Endothelial cell of umbilical vein (primary cell): ENCODE results near the gene SGSM2. TPM values are rescaled to one million over a fixed set of nuclear protein-coding genes. Genes with fewer than 3 reads are reported as not detected.

ENCODE experiments used
- BruUV-seq: library from RNA; stranded (reverse); fragments of 400-500 nt; replicated peaks from 2 replicates; lab custom pipeline; 2021; lab: Mats Ljungman, UMichigan
- CTCF ChIA-PET: fragments of 300-600, 350-600 bp; sonication (Branson Sonifier 250); formaldehyde crosslinking; loops from one replicate; lab custom pipeline; 2021; ENCODE audit warnings: antibody characterized with exemption, inconsistent platforms; lab: Charles Lee
- POLR2A ChIA-PET: fragments of 300-600, 350-600 bp; sonication (Branson Sonifier 250); formaldehyde crosslinking; loops from one replicate; lab custom pipeline; 2021; ENCODE audit warnings: antibody characterized with exemption, inconsistent platforms; lab: Charles Lee
- DNase-seq: peaks from one replicate; pipeline ENCODE4 v3.0.0-alpha.2; 2011; ENCODE audit warnings: low read depth, low spot score
- FAIRE-seq: peaks from 2 replicates; lab custom pipeline; 2011; peaks lifted over from hg19 to GRCh38; lab: Jason Lieb, UNC
- H2AFZ ChIP-seq: 2 replicates; pipeline ENCODE4 v1.6.0; 2012; ENCODE audit warnings: low read depth, low read length, control low read depth, inconsistent platforms
- H3K27ac ChIP-seq: 2 replicates; pipeline ENCODE4 v1.5.1; 2011; ENCODE audit warnings: low read depth, mild to moderate bottlenecking, control low read depth, low read length, moderate library complexity; ENCODE audit not compliant: insufficient read depth
- H3K27me3 ChIP-seq, 2 experiments: 2 replicates each; pipeline versions ENCODE4 v1.6.0 to v1.6.1; 2011; ENCODE audit warnings: low read length in 2 of 2, mixed read lengths in 1 of 2; ENCODE audit not compliant: control insufficient read depth in 2 of 2, insufficient read depth in 2 of 2
- H3K36me3 ChIP-seq, 2 experiments: 2 replicates in 1 of 2; 3 replicates in 1 of 2; pipeline ENCODE4 v1.5.1; 2011; ENCODE audit warnings: low read length in 2 of 2, mild to moderate bottlenecking in 1 of 2, moderate library complexity in 1 of 2; ENCODE audit not compliant: control insufficient read depth in 2 of 2, insufficient read depth in 2 of 2; ENCODE audit errors: extremely low read depth in 1 of 2
- H3K4me1 ChIP-seq: 3 replicates; pipeline ENCODE4 v1.5.1; 2011; ENCODE audit warnings: mild to moderate bottlenecking, low read length; ENCODE audit not compliant: control insufficient read depth, insufficient read depth; ENCODE audit errors: extremely low read depth
- H3K4me2 ChIP-seq: 2 replicates; pipeline ENCODE4 v1.6.1; 2011; ENCODE audit warnings: low read length, control low read depth, mixed read lengths; ENCODE audit not compliant: insufficient read depth
- H3K4me3 ChIP-seq, 3 experiments: fragments of 200-600 bp in 1 of 3; sonication (generic), shearing (Covaris generic) in 1 of 3; replicated peaks in 1 of 3; 2 replicates each; pipeline ENCODE4 v1.5.1; 2011 to 2016; ENCODE audit warnings: control low read depth in 3 of 3, low read length in 3 of 3, mild to moderate bottlenecking in 2 of 3, inconsistent platforms in 1 of 3, low read depth in 1 of 3, moderate library complexity in 1 of 3; ENCODE audit not compliant: insufficient read depth in 1 of 3
- H3K79me2 ChIP-seq: 2 replicates; pipeline ENCODE4 v1.6.0; 2012; ENCODE audit warnings: low read length, inconsistent platforms; ENCODE audit not compliant: control insufficient read depth, insufficient read depth
- H3K9ac ChIP-seq: replicated peaks from 2 replicates; pipeline ENCODE3; 2011; ENCODE audit warnings: low read length, control low read depth; ENCODE audit not compliant: insufficient read depth; ENCODE audit errors: extremely low read depth
- H3K9me1 ChIP-seq: replicated peaks from 3 replicates; pipeline ENCODE4 v1.6.0; 2011; ENCODE audit warnings: mild to moderate bottlenecking, low read length; ENCODE audit not compliant: control insufficient read depth, insufficient read depth; ENCODE audit errors: extremely low read depth
- H3K9me3 ChIP-seq: replicated peaks from 2 replicates; pipeline ENCODE4 v1.5.1; 2012; ENCODE audit warnings: low read length, inconsistent platforms; ENCODE audit not compliant: control insufficient read depth, insufficient read depth
- H4K20me1 ChIP-seq: replicated peaks from 2 replicates; pipeline ENCODE3; 2011; ENCODE audit warnings: mild to moderate bottlenecking, low read length; ENCODE audit not compliant: control insufficient read depth, insufficient read depth; ENCODE audit errors: extremely low read depth
- CTCF ChIP-seq, 2 donors: IDR thresholded peaks; 1 replicate in 1 of 2; 2 replicates in 1 of 2; pipeline ENCODE4 v1.5.1; 2011; ENCODE audit warnings: low read length in 2 of 2, mild to moderate bottlenecking in 2 of 2, moderate library complexity in 2 of 2, control low read depth in 1 of 2, inconsistent platforms in 1 of 2, low read depth in 1 of 2; ENCODE audit not compliant: insufficient read depth in 1 of 2; ENCODE audit errors: extremely low read depth in 1 of 2
- EZH2 ChIP-seq: IDR thresholded peaks from 2 replicates; pipeline ENCODE4 v1.6.1; 2012; ENCODE audit warnings: borderline replicate concordance, low read depth, mild to moderate bottlenecking, moderate library complexity, low read length, inconsistent platforms; ENCODE audit not compliant: severe bottlenecking
- FOS ChIP-seq: IDR thresholded peaks from 2 replicates; pipeline ENCODE4 v1.6.1; 2011; ENCODE audit warnings: mild to moderate bottlenecking, low read length, moderate library complexity, borderline replicate concordance; ENCODE audit not compliant: insufficient read depth
- GATA2 ChIP-seq: IDR thresholded peaks from 2 replicates; pipeline ENCODE4 v1.7.0; 2011; ENCODE audit warnings: low read depth, mild to moderate bottlenecking, moderate library complexity, mixed read lengths, low read length; ENCODE audit not compliant: insufficient read length, insufficient read depth
- JUN ChIP-seq: IDR thresholded peaks from 2 replicates; pipeline ENCODE4 v1.6.1; 2011; ENCODE audit warnings: borderline replicate concordance, low read depth; ENCODE audit not compliant: insufficient read length, insufficient read depth
- MAX ChIP-seq: IDR thresholded peaks from 2 replicates; pipeline ENCODE4 v1.6.1; 2011; ENCODE audit not compliant: insufficient read depth, insufficient read length
- MYC ChIP-seq: IDR thresholded peaks from one replicate; pipeline ENCODE4 v1.6.1; 2011; ENCODE audit warnings: mild to moderate bottlenecking, low read depth, low read length
- POLR2A ChIP-seq: IDR thresholded peaks from 2 replicates; pipeline ENCODE4 v1.6.1; 2012; ENCODE audit warnings: low read depth, mild to moderate bottlenecking, control low read depth, low read length
- POLR2AphosphoS5 ChIP-seq: IDR thresholded peaks from 2 replicates; pipeline ENCODE4 v1.6.1; 2012; ENCODE audit warnings: low read depth, mild to moderate bottlenecking, control low read depth, low read length, moderate library complexity; ENCODE audit not compliant: insufficient read depth
- dilution Hi-C: fragments of 300-500 bp; cut with MboI; formaldehyde crosslinking; loops from one replicate; pipeline ENCODE4 v1.15.0; 2019; ENCODE audit warnings: low sequenced_read_pairs; ENCODE audit not compliant: extremely low pct_ligation_motif_present
- intact Hi-C: fragments of 100-400 bp; cut with micrococcal nuclease; formaldehyde crosslinking; loops from one replicate; pipeline ENCODE4 v1.10.0; 2022
- polyA plus RNA-seq, 4 experiments: library from polyadenylated mRNA; depleted of rRNA in 3 of 4; stranded (reverse) in 3 of 4; unstranded in 1 of 4; fragments of >200 nt; gene quantifications; 2 replicates each; pipeline versions ENCODE4 v1.2.1 to v1.2.3, GENCODE V29; 2011 to 2012; ENCODE audit warnings: missing spikeins in 1 of 4
- total RNA-seq: library from RNA; stranded (reverse); gene quantifications from 2 replicates; pipeline ENCODE4 v1.2.3, GENCODE V29; 2021

Gene SGSM2
- total and polyA plus RNA-seq, 2 donors (not counting 3 experiments of a cell fraction or from before 2014, with no cell fraction given): 61.6 to 94.5 TPM

GRCh38 chr17:2375406-2375805 is 38.1 kb downstream of the SGSM2 start:
- Histone ChIP-seq H3K4me2 (no peak overlapping the region), H3K79me2 (no peaks in the 10 kb centered on the region), H3K9ac (no peak overlapping the region), H3K4me3 (no peak overlapping the region), H3K9me3 (no peaks in the 10 kb centered on the region), H3K4me1 (no peaks in the 10 kb centered on the region), H3K27ac (no peak overlapping the region), H3K27me3 (no peaks in the 10 kb centered on the region), H3K36me3 (peaks cover 0 to 37% of the 10 kb centered on the region in 2 experiments), H4K20me1 (no peaks in the 10 kb centered on the region), H3K9me1 (no peaks in the 10 kb centered on the region), H2AFZ (no peak overlapping the region)
- no TSS peak for BruUV-seq
- intact Hi-C loops (no loop called here), dilution Hi-C loops (no loop called here)
- CTCF ChIA-PET: interaction anchor here (15.2 kb wide), 1 partner anchor 40 kb away, joined by 909 read pairs; no protein-coding TSS in a partner anchor
- TF ChIP-seq FOS: no peak
- TF ChIP-seq POLR2AphosphoS5: no peak
- no peak for TF ChIP-seq EZH2
- TF ChIP-seq CTCF (IDR thresholded peaks at IDR 0.05; ENCODE audit: extremely low read depth in 1 of 2, insufficient read depth in 1 of 2, low read depth in 1 of 2, low read length in 2 of 2): no peak
- TF ChIP-seq GATA2: no peak
- no peak for TF ChIP-seq POLR2A
- no peak for TF ChIP-seq JUN
- no peak for TF ChIP-seq MYC
- TF ChIP-seq MAX: no peak
- POLR2A ChIA-PET: no interaction called here
- FAIRE-seq (no peak), DNase-seq (no peak)
